SU-DHL-6 (cell line): Measurements from ENCODE around the gene OR5B3.

Experiments used
- H2AFZ ChIP-seq: fragments of 200-600 bp; sonication (generic); 2 replicates; pipeline ENCODE4 v1.6.1; 2014; ENCODE audit warnings: low read depth, mild to moderate bottlenecking, moderate library complexity, mixed read lengths, antibody characterized with exemption, low read length; ENCODE audit not compliant: severe bottlenecking
- H3F3A ChIP-seq: fragments of 200-600 bp; shearing (Covaris generic); 2 replicates; pipeline ENCODE4 v1.6.0; 2016; ENCODE audit warnings: antibody characterized with exemption, mild to moderate bottlenecking; ENCODE audit not compliant: insufficient read depth
- H3K27ac ChIP-seq: fragments of 200-600 bp; sonication (generic); 2 replicates; pipeline ENCODE4 v1.5.1; 2016; ENCODE audit warnings: low read depth, mild to moderate bottlenecking, low read length, moderate library complexity, mixed read lengths
- H3K27me3 ChIP-seq: fragments of 200-600 bp; sonication (generic), shearing (Covaris generic); 2 replicates; pipeline ENCODE4 v1.6.0; 2014; ENCODE audit warnings: mild to moderate bottlenecking, low read length
- H3K36me3 ChIP-seq: fragments of 200-600 bp; sonication (generic); 2 replicates; pipeline ENCODE4 v1.6.1; 2014; ENCODE audit warnings: mild to moderate bottlenecking, low read length, mixed read lengths
- H3K4me2 ChIP-seq: fragments of 300-600, 200-600 bp; shearing (Covaris generic), sonication (generic); 2 replicates; pipeline ENCODE4 v1.6.0; 2014; ENCODE audit warnings: low read length, low read depth, mild to moderate bottlenecking; ENCODE audit not compliant: poor library complexity, severe bottlenecking
- H3K4me3 ChIP-seq: fragments of 200-600 bp; sonication (generic); 2 replicates; pipeline ENCODE4 v1.5.1; 2014; ENCODE audit warnings: antibody characterized with exemption, low read length, mild to moderate bottlenecking, mixed read lengths; ENCODE audit not compliant: insufficient read depth, poor library complexity, severe bottlenecking
- H3K79me2 ChIP-seq: fragments of 200-600 bp; sonication (generic); 2 replicates; pipeline ENCODE4 v1.6.1; 2014; ENCODE audit warnings: mild to moderate bottlenecking, low read length, moderate library complexity; ENCODE audit not compliant: insufficient read depth
- H3K9ac ChIP-seq: fragments of 200-600 bp; sonication (generic); 2 replicates; pipeline ENCODE4 v1.7.0; 2014; ENCODE audit warnings: mild to moderate bottlenecking, low read length
- H3K9me2 ChIP-seq: fragments of 200-600 bp; sonication (generic); replicated peaks from 2 replicates; pipeline ENCODE4 v1.6.1; 2014; ENCODE audit warnings: low read length; ENCODE audit not compliant: insufficient read depth
- H3K9me3 ChIP-seq: fragments of 200-600 bp; sonication (generic); 2 replicates; pipeline ENCODE4 v1.6.1; 2014; ENCODE audit warnings: low read length, mixed read lengths; ENCODE audit not compliant: insufficient read depth
- H4K20me1 ChIP-seq: fragments of 200-600 bp; sonication (generic); 2 replicates; pipeline ENCODE4 v1.6.1; 2014; ENCODE audit warnings: low read depth, mild to moderate bottlenecking, antibody characterized with exemption, low read length, moderate library complexity, mixed read lengths
- CTCF ChIP-seq: fragments of 200-600 bp; sonication (generic); IDR thresholded peaks from one replicate; pipeline ENCODE4 v1.5.1; 2017; ENCODE audit warnings: antibody characterized with exemption, mild to moderate bottlenecking, low read length, moderate library complexity; ENCODE audit not compliant: insufficient read depth, poor library complexity, severe bottlenecking
- EZH2phosphoT487 ChIP-seq: fragments of 200-600 bp; sonication (generic), shearing (Covaris generic); conservative IDR thresholded peaks from 2 replicates; pipeline ENCODE4 v1.6.1; 2018; ENCODE audit warnings: mild to moderate bottlenecking, antibody characterized with exemption, low read length, moderate library complexity, mixed read lengths

Gene OR5B3

GRCh38 chr11:58434217-58434616 is 27.5 kb upstream of the OR5B3 start:
- H3K27me3 ChIP-seq, result no peaks in the 10 kb centered on the region
- no peaks in the 10 kb centered on the region for H4K20me1 ChIP-seq

GRCh38 chr11:58433638-58434203 is 27.0 kb upstream of the OR5B3 start:
- no peak overlapping the region for H3K27ac ChIP-seq
- no peak overlapping the region for H3K4me3 ChIP-seq
- TF ChIP-seq CTCF, result no peak
- no peak for TF ChIP-seq EZH2phosphoT487

More at GRCh38 chr11:58434217-58434616, 27.5 kb upstream of the OR5B3 start:
- H3K9me3 ChIP-seq, result no peaks in the 10 kb centered on the region
- H3K4me3 ChIP-seq, result no peak overlapping the region
- no peaks in the 10 kb centered on the region for H3K9me2 ChIP-seq
- no peak overlapping the region for H2AFZ ChIP-seq
- H3K4me2 ChIP-seq, result no peak overlapping the region
- TF ChIP-seq CTCF, result no peak
- no peak for TF ChIP-seq EZH2phosphoT487
- no peaks in the 10 kb centered on the region for H3K79me2 ChIP-seq
- H3K36me3 ChIP-seq, result no peaks in the 10 kb centered on the region
- no peak overlapping the region for H3K27ac ChIP-seq
- no peaks in the 10 kb centered on the region for H3F3A ChIP-seq
- no peak overlapping the region for H3K9ac ChIP-seq

GRCh38 chr11:58429273-58429672 is 22.6 kb upstream of the OR5B3 start:
- no peak overlapping the region for H2AFZ ChIP-seq
- no peaks in the 10 kb centered on the region for H3K9me2 ChIP-seq
- no peaks in the 10 kb centered on the region for H3K9me3 ChIP-seq
- no peak overlapping the region for H3K9ac ChIP-seq
- no peaks in the 10 kb centered on the region for H4K20me1 ChIP-seq
- H3K27ac ChIP-seq, result no peak overlapping the region
- H3K36me3 ChIP-seq, result no peaks in the 10 kb centered on the region
- H3K79me2 ChIP-seq, result no peaks in the 10 kb centered on the region
- no peaks in the 10 kb centered on the region for H3F3A ChIP-seq
- H3K4me3 ChIP-seq, result no peak overlapping the region
- no peaks in the 10 kb centered on the region for H3K27me3 ChIP-seq
- H3K4me2 ChIP-seq, result no peak overlapping the region
- TF ChIP-seq EZH2phosphoT487 (no peak), CTCF (no peak)

More at GRCh38 chr11:58433638-58434203, 27.0 kb upstream of the OR5B3 start:
- Histone ChIP-seq H3K9ac (no peak overlapping the region), H3K79me2 (no peaks in the 10 kb centered on the region), H3K27me3 (no peaks in the 10 kb centered on the region), H3K36me3 (no peaks in the 10 kb centered on the region), H2AFZ (no peak overlapping the region), H4K20me1 (no peaks in the 10 kb centered on the region), H3K9me2 (no peaks in the 10 kb centered on the region), H3K4me2 (no peak overlapping the region), H3K9me3 (no peaks in the 10 kb centered on the region), H3F3A (no peaks in the 10 kb centered on the region)
